Measurements from ENCODE around the gene FGL2. TPM values are rescaled to one million over a fixed set of nuclear protein-coding genes. Genes with fewer than 3 reads are reported as not detected.
"Not testable (repeated sequence)": the region's sequence is repeated elsewhere in the genome, so short reads cannot be mapped to it uniquely, and the experiment has no call there.

FGL2 gene
- total RNA-seq, 2 donors from 2014 or later, result 6.4 to 34.0 TPM

- intact Hi-C loops (cut with DNase I), result no loop called here
- Histone ChIP-seq H3K27me3 (no peaks in the 10 kb centered on the region), H3K9me3 (no peaks in the 10 kb centered on the region), H3K4me1 (no peaks in the 10 kb centered on the region), H3K27ac (no peak overlapping the region), H3K36me3 (no peaks in the 10 kb centered on the region), H3K4me3 (no peak overlapping the region), H3K9ac (ENCODE audit: low read depth in 2 of 2, low read length in 2 of 2) (no peak overlapping the region)
- no peak for TF ChIP-seq CTCF (IDR thresholded peaks at IDR 0.05)
- no peak for DNase-seq
Measured at GRCh38 chr7:77222819-77223218, 23.2 kb upstream of the FGL2 start.

DNA sequence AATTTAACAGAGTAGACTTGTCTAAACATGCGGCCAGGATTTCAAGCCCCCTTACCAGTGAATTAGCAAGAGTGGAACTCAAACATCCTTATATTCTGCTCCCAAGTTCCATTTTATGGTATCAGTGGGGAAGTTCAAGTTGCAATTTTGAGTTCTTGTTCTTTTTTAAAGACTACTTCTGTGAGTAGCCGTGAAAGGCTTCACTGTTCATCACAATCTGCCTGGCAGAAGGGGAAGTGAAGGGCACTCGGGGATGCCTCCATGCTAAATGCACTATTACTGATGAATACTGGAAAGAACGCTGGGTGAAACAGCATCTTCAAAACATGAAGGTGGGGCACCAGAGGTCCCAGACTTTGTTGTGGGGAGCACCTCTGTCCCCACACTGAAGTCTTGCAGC, 22.4 kb upstream of the FGL2 start:
- Histone ChIP-seq H3K36me3 (no peaks in the 10 kb centered on the region), H3K27ac (no peak overlapping the region), H3K9me3 (no peaks in the 10 kb centered on the region), H3K27me3 (no peaks in the 10 kb centered on the region), H3K4me3 (no peak overlapping the region), H3K4me1 (no peaks in the 10 kb centered on the region), H3K9ac (ENCODE audit: low read depth in 2 of 2, low read length in 2 of 2) (no peak overlapping the region)
- no peak for TF ChIP-seq CTCF (IDR thresholded peaks at IDR 0.05)
- no peak for DNase-seq
- intact Hi-C loops (cut with DNase I), result no loop called here

GRCh38 chr7:77219701-77220331, 20.2 kb upstream of the FGL2 start:
- H3K27me3 ChIP-seq, DNase-seq: not testable (repeated sequence)

GRCh38 chr7:77217474-77218185, 18.0 kb upstream of the FGL2 start:
- Histone ChIP-seq H3K9me3 (no peaks in the 10 kb centered on the region), H3K36me3 (no peaks in the 10 kb centered on the region), H3K9ac (ENCODE audit: low read depth in 2 of 2, low read length in 2 of 2) (no peak overlapping the region), H3K4me3 (no peak overlapping the region), H3K27me3 (no peaks in the 10 kb centered on the region), H3K4me1 (no peaks in the 10 kb centered on the region), H3K27ac (no peak overlapping the region)
- no peak for DNase-seq
- no peak for TF ChIP-seq CTCF (IDR thresholded peaks at IDR 0.05)
- intact Hi-C loops (cut with DNase I), result no loop called here

More at GRCh38 chr7:77219701-77220331, 20.2 kb upstream of the FGL2 start:
- H3K4me3 ChIP-seq; H3K27ac ChIP-seq; H3K4me1 ChIP-seq; H3K36me3 ChIP-seq; H3K9me3 ChIP-seq; intact Hi-C loops (cut with DNase I); H3K9ac ChIP-seq (ENCODE audit: low read depth in 2 of 2, low read length in 2 of 2): not testable (repeated sequence)

DNA sequence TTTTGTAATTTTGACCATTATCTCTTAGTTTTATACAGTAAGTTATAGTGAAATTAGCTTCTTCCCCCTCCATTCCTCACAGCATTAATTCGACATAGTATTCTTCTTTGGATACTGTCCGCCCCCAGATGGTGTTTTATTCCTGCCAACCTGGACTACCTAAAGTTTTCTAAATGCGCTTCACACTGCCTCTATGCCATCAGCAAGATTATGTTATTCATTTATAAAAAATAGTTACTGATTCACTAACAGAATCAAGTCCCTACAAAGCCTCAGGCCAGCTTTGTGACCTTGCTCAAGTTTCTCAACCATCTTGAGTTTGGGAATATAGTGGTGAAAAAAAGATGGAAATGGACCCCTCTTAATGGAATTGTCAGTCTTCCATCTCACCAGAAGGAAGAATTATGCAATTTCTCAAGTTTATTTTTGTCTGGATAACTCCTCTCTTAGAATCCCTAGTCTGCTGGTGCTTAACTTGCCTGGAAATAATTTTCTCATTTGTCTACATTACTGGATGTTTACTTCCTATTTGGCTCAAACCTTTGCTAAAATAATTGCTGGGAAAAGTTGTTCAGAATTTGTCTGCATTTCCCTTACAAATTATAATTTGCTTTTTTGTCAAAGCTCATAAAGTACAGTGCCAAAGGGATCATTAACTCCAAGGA, 16.7 kb upstream of the FGL2 start:
- no peaks in the 10 kb centered on the region for H3K9me3 ChIP-seq
- no peaks in the 10 kb centered on the region for H3K36me3 ChIP-seq
- H3K27ac ChIP-seq, result no peak overlapping the region
- no peak overlapping the region for H3K4me3 ChIP-seq
- H3K9ac ChIP-seq (ENCODE audit: low read depth in 2 of 2, low read length in 2 of 2), result no peak overlapping the region
- H3K27me3 ChIP-seq, result no peaks in the 10 kb centered on the region
- no peaks in the 10 kb centered on the region for H3K4me1 ChIP-seq
- no peak for DNase-seq
- no peak for TF ChIP-seq CTCF (IDR thresholded peaks at IDR 0.05)
- intact Hi-C loops (cut with DNase I), result no loop called here
